Activated naive CD4-positive, alpha-beta T cell treated with anti-CD3 and anti-CD28 coated beads, Interleukin-2, amount 50 U/mL, for 16 hours (primary cell): Measurements from ENCODE around the gene PSAP.

Source experiments
- DNase-seq: peaks from one replicate; pipeline ENCODE4 v3.0.0-alpha.2; 2020

PSAP gene

GRCh38 chr10:71805776-71806703, 45.0 kb downstream of the PSAP start:
- DNase-seq: no peak

- DNase-seq: no peak
Observed at GRCh38 chr10:71804077-71804476, 47.0 kb downstream of the PSAP start.

- no peak for DNase-seq
Observed at GRCh38 chr10:71802715-71803488, 48.1 kb downstream of the PSAP start.

GRCh38 chr10:71802235-71802634, 48.8 kb downstream of the PSAP start:
- no peak for DNase-seq

- DNase-seq: no peak
Observed at GRCh38 chr10:71801361-71801760, 49.7 kb downstream of the PSAP start.

- DNase-seq: no peak
Observed at GRCh38 chr10:71799608-71800453, 51.2 kb downstream of the PSAP start.

GRCh38 chr10:71799112-71799511, 51.9 kb downstream of the PSAP start:
- no peak for DNase-seq

GRCh38 chr10:71798308-71798624, 52.8 kb downstream of the PSAP start:
- DNase-seq: no peak

- no peak for DNase-seq
Observed at GRCh38 chr10:71797533-71798307, 53.3 kb downstream of the PSAP start.

GRCh38 chr10:71796749-71797405, 54.2 kb downstream of the PSAP start:
- DNase-seq: no peak

GRCh38 chr10:71795248-71795647, 55.8 kb downstream of the PSAP start:
- no peak for DNase-seq

- DNase-seq: no peak
Observed at GRCh38 chr10:71790749-71791440, 60.2 kb downstream of the PSAP start.

GRCh38 chr10:71789871-71790270, 61.2 kb downstream of the PSAP start:
- no peak for DNase-seq

- DNase-seq: no peak
Observed at GRCh38 chr10:71788954-71789353, 62.1 kb downstream of the PSAP start.

GRCh38 chr10:71784679-71785272, 66.3 kb downstream of the PSAP start:
- DNase-seq: no peak

GRCh38 chr10:71783917-71784678, 67.0 kb downstream of the PSAP start:
- no peak for DNase-seq

- no peak for DNase-seq
Observed at GRCh38 chr10:71782917-71783490, 68.0 kb downstream of the PSAP start.

GRCh38 chr10:71782221-71782916, 68.7 kb downstream of the PSAP start:
- no peak for DNase-seq

GRCh38 chr10:71780719-71781118, 70.3 kb downstream of the PSAP start:
- no peak for DNase-seq
